K562 (cell line): ENCODE results near the gene HAUS7. TPM values are rescaled to one million over a fixed set of nuclear protein-coding genes. Genes with fewer than 3 reads are reported as not detected.

Source experiments
- ATAC-seq: fragments of 200-7000 bp; cut with Tn5 transposase; 3 replicates; pipeline ENCODE4 v1.9.1; 2020; ENCODE audit warnings: moderate library complexity
- BruUV-seq: library from RNA; stranded (reverse); fragments of 400-500 nt; replicated peaks from 2 replicates; lab custom pipeline; 2021; lab: Mats Ljungman, UMichigan
- CTCF ChIA-PET: fragments of 300-600 bp; formaldehyde crosslinking; extraction: SDS; loops from one replicate; lab custom pipeline; 2021; ENCODE audit warnings: low intra/inter-chr PET ratio; lab: Yijun Ruan, JAX
- POLR2A ChIA-PET: fragments of 300-600, 350-650 bp; sonication (Branson Sonifier 250); formaldehyde crosslinking; extraction: SDS; loops from one replicate; lab custom pipeline; 2021; ENCODE audit warnings: antibody characterized with exemption, inconsistent platforms; lab: Yijun Ruan, JAX
- DNase-seq, 4 experiments: peaks; one replicate each; pipeline versions ENCODE4 v3.0.0 to v3.0.0-alpha.2; 2011 to 2018; ENCODE audit warnings: low spot score in 3 of 4, mixed read lengths in 3 of 4; ENCODE audit errors: extremely low read depth in 1 of 4
- FAIRE-seq: peaks from 2 replicates; lab custom pipeline; 2011; peaks lifted over from hg19 to GRCh38; lab: Jason Lieb, UNC
- H2AFZ ChIP-seq: 2 replicates; pipeline ENCODE4 v1.6.0; 2011; ENCODE audit warnings: low read depth, low read length, control low read depth, inconsistent platforms
- H3K27ac ChIP-seq: fragments of 200-600 bp; 3 replicates; pipeline ENCODE4 v1.8.0; 2011; ENCODE audit warnings: low read depth, mild to moderate bottlenecking, control low read depth, inconsistent platforms, low read length, moderate library complexity, mixed read lengths; ENCODE audit errors: extremely low read depth
- H3K27me3 ChIP-seq, 2 experiments: fragments of 300-600 bp in 1 of 2; 2 replicates in 1 of 2; 3 replicates in 1 of 2; pipeline versions ENCODE4 v1.6.0 to v1.8.0; 2011; ENCODE audit warnings: inconsistent platforms in 2 of 2, low read length in 2 of 2, mild to moderate bottlenecking in 1 of 2, mixed read lengths in 1 of 2, moderate library complexity in 1 of 2; ENCODE audit not compliant: control insufficient read depth in 2 of 2, insufficient read depth in 2 of 2
- H3K36me3 ChIP-seq: fragments of 300-600 bp; 3 replicates; pipeline ENCODE4 v1.8.0; 2011; ENCODE audit warnings: mild to moderate bottlenecking, low read length, inconsistent platforms; ENCODE audit not compliant: control insufficient read depth, insufficient read depth
- H3K4me1 ChIP-seq, 2 experiments: fragments of 200-600 bp in 1 of 2; replicated peaks in 1 of 2; 2 replicates in 1 of 2; 3 replicates in 1 of 2; pipeline versions ENCODE4 v1.5.1 to v1.8.0; 2011; ENCODE audit warnings: inconsistent platforms in 2 of 2, low read length in 2 of 2, mild to moderate bottlenecking in 1 of 2, mixed read lengths in 1 of 2, moderate library complexity in 1 of 2; ENCODE audit not compliant: control insufficient read depth in 2 of 2, insufficient read depth in 2 of 2
- H3K4me2 ChIP-seq: 2 replicates; pipeline ENCODE4 v1.6.1; 2011; ENCODE audit warnings: low read length, control low read depth, inconsistent platforms, mixed read lengths; ENCODE audit not compliant: insufficient read depth
- H3K4me3 ChIP-seq: fragments of 200-600 bp; sonication (generic), shearing (Covaris generic); 2 replicates; pipeline ENCODE4 v1.5.1; 2016; ENCODE audit warnings: control low read depth, inconsistent platforms
- H3K79me2 ChIP-seq: fragments of 200-600 bp; 3 replicates; pipeline ENCODE4 v1.8.0; 2011; ENCODE audit warnings: low read length, inconsistent platforms; ENCODE audit not compliant: control insufficient read depth, insufficient read depth
- H3K9ac ChIP-seq, 2 experiments: 2 replicates each; pipeline versions ENCODE4 v1.6.0 to v1.6.1; 2011; ENCODE audit warnings: low read depth in 2 of 2, low read length in 2 of 2, control low read depth in 1 of 2, inconsistent platforms in 1 of 2, mild to moderate bottlenecking in 1 of 2, mixed read lengths in 1 of 2; ENCODE audit not compliant: insufficient read depth in 1 of 2
- H3K9me1 ChIP-seq: one replicate; pipeline ENCODE4 v1.6.0; 2011; ENCODE audit warnings: inconsistent platforms, mild to moderate bottlenecking, low read length, moderate library complexity; ENCODE audit not compliant: control insufficient read depth, insufficient read depth
- H3K9me3 ChIP-seq: replicated peaks from 2 replicates; pipeline ENCODE4 v1.5.1; 2011; ENCODE audit warnings: low read depth, low read length, inconsistent platforms; ENCODE audit not compliant: control insufficient read depth, insufficient read depth
- H4K20me1 ChIP-seq: replicated peaks from 2 replicates; pipeline ENCODE4 v1.6.1; 2011; ENCODE audit warnings: low read length, inconsistent platforms, mixed read lengths; ENCODE audit not compliant: control insufficient read depth, insufficient read depth
- ESRRA ChIP-seq: fragments of 450-650 bp; IDR thresholded peaks from 2 replicates; pipeline ENCODE4 v1.6.1; 2014; ENCODE audit warnings: low read depth, mild to moderate bottlenecking, moderate library complexity, borderline replicate concordance
- GTF2B ChIP-seq: IDR thresholded peaks from 2 replicates; pipeline ENCODE4 v1.6.1; 2011; ENCODE audit not compliant: insufficient read length; ENCODE audit errors: extremely low read depth
- HMGXB4 ChIP-seq: sonication (generic); formaldehyde crosslinking; IDR thresholded peaks from 2 replicates; pipeline ENCODE4 v1.8.1; 2023; ENCODE audit warnings: mild to moderate bottlenecking, missing genetic modification reagents
- MYC ChIP-seq, 2 experiments: fragments of 250-450 bp in 1 of 2; sonication (Bioruptor Pico) in 1 of 2; IDR thresholded peaks; 2 replicates each; pipeline versions ENCODE4 v1.5.1 to v1.6.1; 2012 to 2021; ENCODE audit warnings: low read depth in 2 of 2, borderline replicate concordance in 1 of 2, improper control_type of control experiment in 1 of 2, low read length in 1 of 2, mild to moderate bottlenecking in 1 of 2, moderate library complexity in 1 of 2
- TSHZ1 ChIP-seq: fragments of 250-450 bp; sonication (Bioruptor Pico); IDR thresholded peaks from 2 replicates; pipeline ENCODE4 v1.4.0; 2020; ENCODE audit warnings: mild to moderate bottlenecking, moderate library complexity
- ZNF124 ChIP-seq: sonication (generic); formaldehyde crosslinking; IDR thresholded peaks from 2 replicates; pipeline ENCODE4 v1.8.1; 2022; ENCODE audit warnings: missing genetic modification reagents
- WGBS: fragments of 100-300 bp; shearing (Covaris generic); methylation state at CpG from one replicate; pipeline ENCODE4 v1.1.6; 2016; ENCODE audit warnings: low coverage, mixed read lengths; ENCODE audit not compliant: insufficient coverage; ENCODE audit errors: missing lambda C conversion rate; 5-methylcytosine and 5-hydroxymethylcytosine counted together
- in situ Hi-C: fragments of 300-500 bp; cut with MboI; formaldehyde crosslinking; loops from 4 replicates; pipeline ENCODE4 v1.15.0; 2018; ENCODE audit warnings: inconsistent platforms, mixed read lengths
- intact Hi-C: fragments of 100-400 bp; cut with micrococcal nuclease; formaldehyde crosslinking; loops from 2 replicates; pipeline ENCODE4 v1.14.2; 2022
- polyA plus RNA-seq, 8 experiments: library from polyadenylated mRNA; depleted of rRNA in 4 of 8; stranded (reverse) in 5 of 8; unstranded in 3 of 8; fragments of >200 nt; fragmentation: Nextera tagmentation in 2 of 8; fragmentation: Illumina TruSeq in 1 of 8; extraction: Ambion mirVana in 2 of 8; extraction: Trizol in 1 of 8; gene quantifications; 2 replicates each; pipeline versions ENCODE4 v1.2.1 to v1.2.3, GENCODE V29; 2011 to 2014; ENCODE audit warnings: inconsistent platforms in 1 of 8, missing spikeins in 1 of 8
- total RNA-seq, 7 experiments: library from RNA; depleted of rRNA in 6 of 7; stranded (reverse); fragments of >200 nt in 6 of 7; fragmentation: Illumina TruSeq in 2 of 7; extraction: Trizol in 2 of 7; gene quantifications; 2 replicates each; pipeline versions ENCODE4 v1.2.1 to v1.2.3, GENCODE V29; 2011 to 2021; ENCODE audit warnings: low replicate concordance in 1 of 7

Gene HAUS7
- total and polyA plus RNA-seq, 9 of the 15 experiments (the other 6 are each of a cell fraction or from before 2014, with no cell fraction given) = 10.0 to 94.9 (median 48.8) TPM

DNA sequence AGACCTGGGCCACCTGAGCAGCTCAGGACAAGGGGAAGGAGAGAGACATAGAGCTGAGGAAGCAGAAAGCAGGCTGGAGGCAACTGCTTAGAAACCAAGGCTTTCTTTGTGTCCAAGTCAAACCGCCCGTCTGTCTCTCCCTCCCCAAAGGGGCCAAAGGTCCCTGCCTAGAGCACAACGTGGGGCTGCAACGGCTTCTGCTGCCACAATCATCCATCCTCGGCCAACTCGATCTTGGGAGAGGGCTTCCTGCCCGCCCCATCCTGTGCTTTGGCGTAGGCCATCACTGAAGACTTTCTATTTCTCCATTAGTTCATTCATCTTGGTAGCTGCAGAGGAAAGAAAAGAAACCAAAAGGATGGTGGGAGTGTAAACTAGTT, 22.8 kb downstream of the HAUS7 start:
- FAIRE-seq = no peak
- intact Hi-C loops = no loop called here
- Histone ChIP-seq H3K27ac (no peak overlapping the region), H2AFZ (no peak overlapping the region)
- POLR2A ChIA-PET = interaction anchor here (0.7 to 0.9 kb wide), 2 partner anchors 19 to 31 kb away, joined by 3 to 4 read pairs; no protein-coding TSS in a partner anchor
- TF ChIP-seq HMGXB4 (CRISPR knock-in tag) (no peak), ZNF124 (no peak), MYC (IDR thresholded peaks at IDR 0.05; ENCODE audit: low read depth, low read length) (no peak), MYC (CRISPR knock-in tag; IDR thresholded peaks at IDR 0.05; ENCODE audit: borderline replicate concordance, low read depth) (no peak), GTF2B (no peak), TSHZ1 (CRISPR knock-in tag) (no peak), ESRRA (no peak)
- TF ChIP-seq, all 486 proteins: peak for 0
- BruUV-seq = no TSS peak
- Histone ChIP-seq H3K9ac (no peak overlapping the region), H3K4me1 (peaks cover 0 to 41% of the 10 kb centered on the region in 2 experiments; a peak in 2 of 5 replicates), H3K9me3 (no peaks in the 10 kb centered on the region), H3K9me1 (no peaks in the 10 kb centered on the region), H3K36me3 (peaks cover 25% of the 10 kb centered on the region; the same call in 2 of the 3 replicates), H3K79me2 (no peaks in the 10 kb centered on the region), H3K27me3 (no peaks in the 10 kb centered on the region), H3K4me3 (no peak overlapping the region), H4K20me1 (no peaks in the 10 kb centered on the region), H3K4me2 (no peak overlapping the region)
- DNase-seq (no peak), ATAC-seq (no peak)
- CTCF ChIA-PET = no interaction called here
- 70% methylated on average over 4 of the region's 8 CpGs for WGBS
- in situ Hi-C loops = no loop called here
